HG03457 (cell line): ENCODE data around the gene HPSE2.

Experiments used
- ATAC-seq: cut with Tn5 transposase; IDR thresholded peaks from one replicate; pipeline ENCODE4 v1.9.1; 2021; ENCODE audit warnings: moderate number of reproducible peaks; ENCODE audit not compliant: unreplicated experiment

The HPSE2 gene

DNA sequence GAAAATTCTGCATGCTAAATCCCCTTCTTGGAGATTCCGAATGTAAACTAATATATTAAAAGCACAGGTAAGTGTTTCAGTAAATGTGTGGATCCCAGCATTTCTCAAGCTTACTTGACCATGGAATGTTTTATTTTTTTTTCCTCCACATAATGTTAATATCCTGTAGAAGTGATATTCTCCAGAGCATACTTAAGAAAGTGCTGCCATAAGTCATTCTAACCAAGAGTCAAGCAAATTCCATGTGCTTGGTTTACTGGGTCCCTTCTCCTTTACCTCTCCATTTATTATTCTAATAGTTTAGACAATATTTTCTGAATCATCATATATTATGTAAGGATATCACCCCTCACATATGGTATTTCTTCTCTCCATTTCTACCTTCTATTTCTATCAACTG is 522.1 kb downstream of the HPSE2 start:
- ATAC-seq: no peak

DNA sequence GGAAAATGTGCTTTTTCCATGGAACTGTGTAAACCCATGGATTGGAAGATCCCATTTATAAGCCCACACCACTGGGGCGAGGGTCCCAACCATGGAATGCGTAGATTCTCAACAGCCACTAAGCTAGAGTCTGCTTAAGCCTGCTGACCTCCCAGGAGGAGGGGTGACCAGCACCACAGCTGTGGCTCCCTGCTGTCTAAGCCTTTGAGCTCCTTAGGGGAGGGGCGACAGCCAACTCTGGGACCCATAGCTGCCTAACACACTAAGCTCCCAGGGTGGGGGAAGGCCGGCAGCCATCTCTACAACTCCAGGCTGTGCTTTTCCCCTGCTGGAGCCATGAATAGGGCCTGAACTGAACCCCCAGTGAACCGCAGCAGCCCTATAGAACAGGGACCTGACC is 539.1 kb downstream of the HPSE2 start:
- ATAC-seq: no peak

DNA sequence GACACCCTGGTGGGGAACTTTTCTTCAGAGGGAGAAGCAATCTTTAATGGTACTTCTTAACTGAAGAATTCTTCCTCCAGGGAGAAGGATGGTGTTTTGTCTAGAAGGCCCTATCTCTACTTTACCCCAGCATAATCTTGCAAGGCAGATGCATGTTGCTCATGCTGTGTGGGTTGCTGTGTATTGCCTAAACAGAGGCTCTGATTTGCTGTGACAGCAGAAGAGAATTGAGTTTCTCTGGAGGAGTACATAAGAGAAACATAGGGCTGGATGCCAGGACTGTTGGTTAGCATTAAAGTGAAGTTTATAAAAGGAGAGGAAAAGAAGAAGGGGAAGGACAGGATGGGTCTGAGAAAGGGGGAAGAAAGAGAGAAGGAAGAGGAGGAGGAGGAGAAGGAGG is 540.8 kb downstream of the HPSE2 start:
- no peak for ATAC-seq

DNA sequence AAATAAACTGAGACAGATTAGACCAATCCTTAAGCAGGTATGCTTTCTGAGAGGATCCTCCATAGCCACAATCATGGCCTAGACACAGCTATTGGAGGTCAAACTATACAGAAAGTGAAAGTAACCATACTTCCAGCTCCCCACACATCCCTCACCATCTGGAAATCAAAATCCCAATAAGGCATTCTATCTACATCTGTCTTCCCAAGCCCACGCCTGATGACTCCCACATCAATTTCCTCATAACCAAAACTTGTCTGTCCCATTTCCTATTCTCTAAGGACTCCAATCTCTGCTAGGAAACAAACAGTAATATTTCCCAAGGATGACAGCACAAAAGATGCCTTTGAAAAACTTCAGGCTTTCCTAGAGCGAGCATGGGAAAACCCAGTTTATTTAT is 541.6 kb downstream of the HPSE2 start:
- ATAC-seq: no peak

DNA sequence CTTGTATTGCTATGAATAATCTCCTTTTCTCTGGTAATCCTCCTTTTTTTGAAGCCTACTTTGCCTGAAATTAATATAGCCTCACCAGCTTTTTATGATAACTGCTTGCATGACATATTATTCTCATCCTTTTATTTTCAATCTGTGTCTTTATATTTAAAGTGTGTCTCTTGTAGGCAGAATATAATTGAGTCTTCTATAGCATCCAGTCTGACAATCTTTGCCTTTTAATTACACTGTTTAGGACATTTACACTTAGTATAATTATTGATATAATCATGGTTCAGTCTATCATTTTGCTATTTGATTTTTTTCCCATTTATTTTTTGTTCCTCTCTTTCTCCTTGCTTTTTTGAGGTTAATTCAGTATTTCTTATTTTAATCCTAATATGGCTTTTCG is 548.0 kb downstream of the HPSE2 start:
- ATAC-seq: no peak

DNA sequence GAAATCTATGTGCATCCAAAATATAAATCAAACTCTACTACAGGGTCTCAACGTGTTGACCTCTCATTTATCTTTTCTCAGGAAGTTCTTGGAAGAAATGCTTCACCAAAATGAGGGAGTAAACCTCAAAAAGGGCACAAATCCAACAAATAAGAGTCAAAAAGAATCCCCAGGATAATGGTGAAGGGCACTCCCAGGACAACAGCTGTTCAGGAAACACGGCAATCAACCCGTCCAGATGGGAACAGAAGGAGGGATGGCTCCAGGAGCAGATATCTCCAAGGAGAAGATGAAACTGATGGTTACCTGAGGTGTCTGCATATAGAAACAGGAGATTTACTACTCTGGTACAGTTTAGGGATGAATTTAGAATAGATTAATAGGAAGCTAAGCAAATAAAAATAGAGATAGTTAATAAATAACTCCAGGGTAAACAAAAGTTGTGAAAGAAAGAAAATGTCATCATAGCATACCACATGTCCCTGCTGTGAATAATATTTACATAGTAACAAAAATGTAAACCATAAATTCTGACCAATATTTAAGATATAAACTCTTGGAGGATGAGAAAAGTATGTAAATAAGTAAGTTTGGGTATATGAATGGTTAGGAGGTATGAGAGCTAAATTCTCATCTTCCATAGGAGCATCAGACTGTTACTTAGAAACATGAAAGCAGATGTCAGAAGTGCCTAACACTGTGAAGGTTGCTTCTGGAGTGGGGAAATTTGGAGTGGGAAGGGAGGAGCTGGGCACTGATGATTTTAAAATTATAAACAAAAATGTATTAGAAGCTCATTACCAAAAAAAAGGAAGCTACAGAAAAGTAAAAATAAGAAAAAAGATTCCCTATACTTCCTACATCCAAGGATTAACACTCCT is 551.4 kb downstream of the HPSE2 start:
- no peak for ATAC-seq

DNA sequence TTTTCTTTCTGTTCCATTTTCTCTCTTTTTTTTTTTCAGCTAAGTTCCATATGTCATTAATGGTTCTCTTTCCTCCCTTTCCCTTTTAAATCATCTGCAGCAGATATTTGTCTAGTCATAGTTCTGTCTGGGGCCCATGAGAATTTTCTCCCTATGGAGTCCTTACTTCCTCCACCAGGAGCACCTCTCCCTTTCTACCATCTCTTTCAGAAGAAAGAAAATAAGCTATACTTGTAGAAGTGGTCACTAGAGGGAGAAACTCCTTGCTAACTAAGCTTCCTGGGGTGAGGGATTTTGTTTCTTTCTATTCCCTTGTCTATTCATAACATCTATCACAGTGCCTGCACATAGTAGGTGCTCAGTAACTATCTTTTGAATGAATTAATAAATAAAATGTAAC is 558.8 kb downstream of the HPSE2 start:
- no peak for ATAC-seq

DNA sequence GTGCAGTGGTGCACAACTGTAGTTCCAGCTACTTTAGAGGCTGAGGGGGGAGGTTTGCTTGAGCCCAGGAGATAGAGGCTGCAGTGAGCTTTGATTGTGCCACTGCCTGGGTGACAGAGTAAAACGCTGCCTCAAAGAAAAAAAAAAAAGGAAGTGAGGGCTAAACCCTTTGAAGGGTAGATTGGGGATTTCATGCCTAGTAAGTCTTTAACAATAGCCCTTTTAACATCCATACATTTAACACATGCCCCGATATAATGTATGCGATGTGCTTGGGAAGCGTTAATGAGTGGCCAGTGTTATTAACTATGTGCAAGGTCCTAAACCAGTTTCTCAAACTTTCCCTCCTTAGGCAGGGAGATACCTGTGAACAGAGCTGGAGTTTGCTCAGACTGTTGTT is 559.8 kb downstream of the HPSE2 start:
- no peak for ATAC-seq

DNA sequence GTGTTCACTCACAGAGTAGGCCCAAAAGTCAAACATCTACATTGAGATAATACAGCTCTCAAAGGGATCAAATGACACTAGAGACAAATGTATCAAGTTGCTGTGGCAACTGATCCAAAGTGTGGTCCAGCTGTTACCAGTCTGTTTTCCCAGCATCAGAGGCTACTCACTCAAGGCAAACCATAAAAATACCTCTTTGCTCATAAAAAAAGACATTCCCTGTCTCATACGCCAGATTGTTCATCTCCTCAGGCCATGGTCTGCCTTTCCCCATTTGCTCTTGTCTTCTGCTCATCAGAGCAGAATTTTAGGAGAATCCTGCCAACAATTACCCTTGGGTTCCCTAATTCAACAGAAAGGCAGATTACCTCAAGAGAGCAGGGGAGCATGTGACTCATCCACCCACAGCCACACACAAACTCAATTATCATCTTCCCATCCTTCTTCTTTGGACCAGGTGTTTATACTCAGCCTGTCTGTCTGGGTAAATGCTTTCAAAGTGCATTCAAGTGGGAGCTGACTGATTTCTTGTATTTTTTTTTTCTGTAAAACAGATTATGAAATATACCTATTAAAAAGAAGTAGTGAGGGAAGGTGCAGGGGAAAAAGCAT is 562.4 kb downstream of the HPSE2 start:
- no peak for ATAC-seq

DNA sequence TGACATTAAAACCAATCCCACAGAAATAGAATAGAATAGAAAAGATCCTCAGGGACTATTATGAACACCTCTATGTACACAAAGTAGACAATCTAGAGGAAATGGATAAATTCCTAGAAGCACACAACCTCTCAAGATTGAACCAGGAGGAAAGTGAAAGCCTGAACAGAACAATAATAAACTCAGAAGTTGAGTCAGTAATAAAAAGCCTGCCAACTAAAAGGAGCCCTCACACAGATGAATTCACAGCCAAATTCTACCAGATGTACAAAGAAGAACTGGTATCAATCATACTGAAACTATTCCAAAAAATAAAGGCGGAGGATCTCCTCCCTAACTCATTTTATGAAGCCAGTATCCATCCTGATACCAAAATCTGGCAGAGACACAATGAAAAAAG is 568.6 kb downstream of the HPSE2 start:
- no peak for ATAC-seq

DNA sequence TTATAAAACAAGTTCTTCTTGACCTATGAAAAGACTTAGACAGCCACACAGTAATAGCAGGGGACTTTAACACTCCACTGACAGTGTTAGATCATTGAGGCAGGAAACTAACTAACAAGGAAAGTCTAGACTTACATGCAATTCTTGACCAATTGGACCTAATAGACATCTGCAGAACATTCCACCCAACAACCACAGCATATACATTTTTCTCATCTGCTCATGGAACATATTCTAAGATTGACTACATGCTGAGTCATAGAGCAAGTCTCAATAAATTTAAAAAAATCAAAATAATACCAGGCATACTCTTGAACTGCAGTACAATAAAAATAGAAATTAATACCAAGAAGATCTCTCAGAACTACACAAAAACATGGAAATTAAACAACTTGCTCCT is 569.4 kb downstream of the HPSE2 start:
- ATAC-seq: no peak

DNA sequence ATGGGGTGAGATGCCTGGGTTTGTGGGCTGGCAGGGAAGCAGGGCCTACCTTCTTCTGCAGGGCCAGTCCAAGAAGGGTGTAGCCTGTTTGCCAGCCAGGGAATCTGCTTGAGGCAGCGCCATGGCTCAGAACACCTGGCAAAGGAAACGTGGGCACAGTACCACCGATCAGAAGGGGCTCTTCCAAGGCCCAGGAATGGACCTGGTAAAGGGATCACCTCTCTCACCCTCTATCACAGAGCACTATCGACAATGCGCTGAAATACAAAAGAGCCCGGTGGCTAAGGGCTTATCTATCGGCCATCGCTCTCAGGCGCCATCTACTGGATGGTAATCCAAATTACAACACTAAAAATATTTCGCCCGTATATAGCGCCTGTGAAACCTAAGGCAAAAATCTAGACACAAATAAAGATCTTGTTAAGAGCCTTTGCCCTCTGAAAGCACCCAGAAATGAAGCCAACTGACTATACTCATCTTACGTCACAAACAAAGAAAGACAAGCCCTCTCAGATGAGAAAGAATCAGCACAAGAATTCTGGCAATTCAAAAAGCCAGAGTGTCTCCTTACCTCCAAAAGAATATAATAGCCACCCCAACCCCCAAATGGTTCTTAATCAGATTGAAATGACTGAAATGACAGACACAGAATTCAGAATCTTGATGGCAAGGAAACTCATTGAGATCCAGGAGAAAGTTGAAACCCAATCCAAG is 571.2 kb downstream of the HPSE2 start:
- no peak for ATAC-seq

DNA sequence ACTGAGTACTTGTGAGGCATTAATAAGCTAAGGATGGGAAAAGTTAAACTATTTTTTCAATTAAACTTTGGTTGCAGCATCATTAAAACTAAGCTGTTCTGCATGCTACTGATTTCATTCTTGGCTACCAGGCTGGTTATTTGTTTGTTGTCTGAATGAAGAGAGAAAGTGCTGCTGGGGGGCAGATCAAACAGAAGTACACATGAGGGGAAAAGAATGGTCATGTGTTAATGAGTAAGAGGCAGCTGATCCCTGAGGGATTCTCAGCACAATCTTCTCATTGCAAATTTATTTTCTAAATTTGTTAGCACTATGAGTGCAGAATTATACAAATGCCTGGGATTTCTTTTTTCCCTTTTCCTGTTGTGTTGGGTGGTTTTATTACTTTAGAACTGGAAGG is 575.7 kb downstream of the HPSE2 start:
- ATAC-seq: no peak

DNA sequence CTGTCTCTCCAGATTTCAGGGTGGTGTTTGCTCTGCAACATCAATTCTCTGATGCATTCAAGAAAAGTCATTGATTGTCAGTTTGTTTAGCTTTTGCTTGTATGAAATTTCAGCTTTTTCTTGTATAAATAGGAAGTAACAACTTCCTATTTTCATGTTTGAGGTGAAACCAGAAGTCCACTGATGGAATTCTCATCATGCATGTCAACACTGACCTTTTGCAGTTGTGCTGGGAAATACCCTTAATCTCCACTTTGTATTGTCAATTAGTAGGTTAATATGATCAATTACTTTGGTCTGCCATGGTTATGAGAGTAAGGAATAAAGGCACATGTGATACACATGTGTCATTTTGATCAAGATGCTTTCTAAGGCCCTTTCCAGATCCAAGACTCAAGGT is 580.2 kb downstream of the HPSE2 start:
- no peak for ATAC-seq

DNA sequence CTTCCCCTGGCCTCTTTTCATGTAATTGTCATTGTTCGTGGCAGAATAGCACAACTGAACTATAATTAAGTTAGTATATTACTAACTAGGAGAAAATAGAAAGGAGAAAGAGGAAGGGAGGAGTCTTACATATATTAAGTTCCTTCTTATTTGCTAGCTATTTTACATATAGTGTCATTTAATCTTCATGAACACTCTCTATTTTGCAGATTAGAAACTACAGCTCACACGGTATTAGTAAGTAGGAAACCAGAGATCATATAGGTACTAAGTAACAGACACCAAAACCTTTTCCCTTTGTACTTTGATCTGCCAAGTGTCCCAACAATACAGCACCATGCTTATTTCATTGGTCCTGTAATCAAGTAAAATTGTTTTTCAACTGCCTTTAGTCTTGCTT is 586.5 kb downstream of the HPSE2 start:
- ATAC-seq: no peak

DNA sequence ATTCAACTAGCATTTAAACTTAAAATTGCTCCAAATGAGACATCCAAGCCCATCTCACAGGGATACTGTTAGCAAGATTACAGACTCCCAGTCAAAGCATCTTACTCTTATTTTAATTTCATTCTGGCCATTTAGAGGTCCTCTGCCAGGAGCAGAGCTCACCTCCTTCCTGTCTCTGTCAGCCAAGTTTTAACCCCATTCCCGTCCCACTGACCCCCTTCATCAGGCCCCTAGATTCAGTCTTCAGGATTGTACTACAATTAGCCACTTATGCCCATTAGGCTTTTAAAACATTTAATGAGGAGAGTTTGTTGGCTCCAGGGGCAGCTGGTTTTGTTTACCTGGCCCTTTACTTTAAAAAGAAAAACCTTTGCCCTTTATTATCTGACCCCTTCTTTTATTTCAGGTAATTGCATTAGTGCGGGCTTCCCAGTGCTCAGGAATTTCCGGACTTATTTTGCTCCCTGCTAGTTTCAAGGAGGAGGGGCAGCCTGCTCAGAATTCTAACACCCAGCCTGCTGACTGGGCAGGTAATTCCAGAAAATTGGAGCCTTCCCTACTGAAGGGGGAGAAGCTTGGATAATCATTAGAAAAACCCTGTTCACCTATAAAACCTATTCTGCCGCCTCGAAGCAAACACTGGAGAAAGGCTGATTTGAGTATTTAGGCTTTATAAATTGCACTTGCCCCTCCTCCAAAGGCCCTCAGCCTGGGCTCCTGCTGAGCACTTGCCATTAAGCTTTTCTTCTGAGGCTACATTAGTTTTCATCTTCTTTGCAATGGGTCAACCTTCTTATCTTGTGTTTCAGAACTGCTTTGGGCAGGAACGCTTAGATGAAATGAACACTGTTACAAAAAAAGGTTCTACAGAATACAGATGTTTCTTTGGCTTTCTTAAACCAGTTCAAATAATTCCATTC is 588.4 kb downstream of the HPSE2 start:
- no peak for ATAC-seq

DNA sequence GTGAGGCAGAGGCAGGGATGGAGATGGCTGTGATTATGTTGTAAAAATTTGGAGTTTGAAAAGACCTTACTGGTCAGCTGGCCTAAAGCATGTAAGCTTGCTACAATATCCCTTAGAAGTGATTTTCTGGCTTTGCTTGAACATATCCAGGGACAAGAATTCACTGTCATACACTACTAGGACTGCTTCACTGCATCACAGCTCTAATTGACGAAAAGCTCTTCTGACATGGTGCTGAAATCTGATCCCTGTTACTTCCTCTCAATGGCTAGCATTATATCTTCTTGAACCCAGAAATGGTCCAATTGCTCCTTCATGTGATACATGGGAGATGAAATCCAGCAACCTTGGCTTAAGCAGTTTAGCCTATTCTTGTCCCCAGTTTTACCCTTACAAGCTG is 591.2 kb downstream of the HPSE2 start:
- no peak for ATAC-seq

DNA sequence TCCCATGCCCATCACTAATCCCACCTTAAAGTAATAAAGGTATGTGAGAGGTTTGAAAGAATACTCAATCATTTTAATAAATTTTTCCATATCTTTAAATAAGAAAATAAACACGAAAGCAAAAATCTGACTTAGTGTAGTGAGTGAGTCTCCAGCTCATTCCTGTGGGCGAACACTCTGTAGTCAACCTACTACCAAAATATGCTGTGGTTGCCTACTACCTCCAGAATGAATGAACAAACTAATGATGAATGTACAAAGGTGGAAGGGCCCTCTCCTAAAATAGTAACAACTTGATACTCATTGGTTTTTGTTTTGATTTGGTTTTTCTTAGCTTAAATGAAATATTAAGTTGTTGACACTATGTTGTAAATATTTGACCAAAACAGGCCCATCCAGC is 593.4 kb downstream of the HPSE2 start:
- ATAC-seq: no peak

DNA sequence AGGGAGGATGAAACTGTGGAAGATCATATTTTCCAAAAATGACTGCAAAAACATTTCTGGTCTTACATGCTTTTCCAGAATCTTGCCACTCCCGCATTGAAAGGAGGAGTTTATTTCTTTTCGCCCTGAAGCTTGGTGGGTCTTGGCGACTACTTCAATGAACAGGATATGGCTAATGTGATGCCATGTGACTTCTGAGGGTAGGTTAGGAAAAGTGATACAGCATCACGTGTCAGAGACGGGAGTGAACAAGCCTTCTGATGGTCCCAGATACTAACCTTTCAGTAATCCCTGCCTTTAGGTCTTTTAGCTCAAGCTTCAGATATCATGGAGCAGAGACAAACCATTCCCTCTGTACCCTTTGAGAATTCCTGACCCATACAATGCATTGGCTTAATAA is 596.7 kb downstream of the HPSE2 start:
- no peak for ATAC-seq

DNA sequence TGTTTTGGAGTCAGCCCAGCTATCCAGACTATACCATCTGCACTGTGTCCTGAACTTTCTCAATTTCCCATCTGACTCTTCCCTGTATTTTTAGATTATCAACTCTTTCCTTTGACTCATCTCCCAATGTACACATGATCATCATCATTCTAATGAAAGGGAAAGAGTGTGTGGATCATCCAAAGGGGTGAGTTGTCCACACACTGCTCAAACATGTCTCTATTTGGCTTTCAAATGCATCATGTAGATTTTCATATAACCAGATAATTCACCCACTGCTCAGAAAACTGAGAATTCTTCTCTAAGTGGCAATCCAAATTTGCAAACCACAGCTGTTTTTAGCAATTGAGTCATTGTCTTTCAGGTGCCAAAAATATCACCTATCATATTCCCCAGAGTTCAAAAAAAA is 598.7 kb downstream of the HPSE2 start:
- no peak for ATAC-seq
